ENCODE data around the gene PAK1.

PAK1 gene

DNA sequence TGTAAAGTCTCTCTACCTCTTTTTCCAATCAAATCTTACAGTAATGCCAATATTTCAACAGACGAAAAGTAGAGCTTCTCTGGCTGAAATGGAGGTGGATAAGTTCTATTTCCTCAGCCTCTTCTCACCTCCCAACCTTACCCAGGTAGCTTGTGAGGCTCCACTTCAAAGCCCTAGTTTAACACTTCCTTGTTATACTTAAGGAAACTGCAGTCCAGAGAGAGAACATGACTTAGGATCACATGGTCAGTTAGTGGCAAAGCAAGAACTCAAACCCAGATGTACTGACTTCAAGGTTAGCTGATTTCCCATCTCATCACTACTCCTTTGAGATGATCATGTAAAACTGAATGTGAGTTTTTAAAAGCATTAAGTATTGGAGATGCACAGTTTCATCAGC is 32.5 kb downstream of the PAK1 start:
- no peak for ATAC-seq
- TF ChIP-seq ZC3H10 (CRISPR knock-in tag; IDR thresholded peaks at IDR 0.05): no peak
- no peak for TF ChIP-seq OSR1 (CRISPR knock-in tag; IDR thresholded peaks at IDR 0.05)
- no peak for TF ChIP-seq ZNF70 (CRISPR knock-in tag; IDR thresholded peaks at IDR 0.05)
- TF ChIP-seq, protein P1, sequence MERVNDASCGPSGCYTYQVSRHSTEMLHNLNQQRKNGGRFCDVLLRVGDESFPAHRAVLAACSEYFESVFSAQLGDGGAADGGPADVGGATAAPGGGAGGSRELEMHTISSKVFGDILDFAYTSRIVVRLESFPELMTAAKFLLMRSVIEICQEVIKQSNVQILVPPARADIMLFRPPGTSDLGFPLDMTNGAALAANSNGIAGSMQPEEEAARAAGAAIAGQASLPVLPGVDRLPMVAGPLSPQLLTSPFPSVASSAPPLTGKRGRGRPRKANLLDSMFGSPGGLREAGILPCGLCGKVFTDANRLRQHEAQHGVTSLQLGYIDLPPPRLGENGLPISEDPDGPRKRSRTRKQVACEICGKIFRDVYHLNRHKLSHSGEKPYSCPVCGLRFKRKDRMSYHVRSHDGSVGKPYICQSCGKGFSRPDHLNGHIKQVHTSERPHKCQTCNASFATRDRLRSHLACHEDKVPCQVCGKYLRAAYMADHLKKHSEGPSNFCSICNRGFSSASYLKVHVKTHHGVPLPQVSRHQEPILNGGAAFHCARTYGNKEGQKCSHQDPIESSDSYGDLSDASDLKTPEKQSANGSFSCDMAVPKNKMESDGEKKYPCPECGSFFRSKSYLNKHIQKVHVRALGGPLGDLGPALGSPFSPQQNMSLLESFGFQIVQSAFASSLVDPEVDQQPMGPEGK (CRISPR knock-in tag; IDR thresholded peaks at IDR 0.05; ENCODE audit: borderline replicate concordance): no peak
- no peak for TF ChIP-seq BACH2 (CRISPR knock-in tag; IDR thresholded peaks at IDR 0.05; ENCODE audit: borderline replicate concordance)
- no peak for TF ChIP-seq SNAI2 (CRISPR knock-in tag; IDR thresholded peaks at IDR 0.05)
- TF ChIP-seq ESRRG (CRISPR knock-in tag; IDR thresholded peaks at IDR 0.05): no peak
- TF ChIP-seq CSDC2 (CRISPR knock-in tag; IDR thresholded peaks at IDR 0.05): no peak
- no peak for TF ChIP-seq ISL1 (CRISPR knock-in tag; IDR thresholded peaks at IDR 0.05)
- no peak for TF ChIP-seq RARB (CRISPR knock-in tag; IDR thresholded peaks at IDR 0.05)
- TF ChIP-seq, protein P2, sequence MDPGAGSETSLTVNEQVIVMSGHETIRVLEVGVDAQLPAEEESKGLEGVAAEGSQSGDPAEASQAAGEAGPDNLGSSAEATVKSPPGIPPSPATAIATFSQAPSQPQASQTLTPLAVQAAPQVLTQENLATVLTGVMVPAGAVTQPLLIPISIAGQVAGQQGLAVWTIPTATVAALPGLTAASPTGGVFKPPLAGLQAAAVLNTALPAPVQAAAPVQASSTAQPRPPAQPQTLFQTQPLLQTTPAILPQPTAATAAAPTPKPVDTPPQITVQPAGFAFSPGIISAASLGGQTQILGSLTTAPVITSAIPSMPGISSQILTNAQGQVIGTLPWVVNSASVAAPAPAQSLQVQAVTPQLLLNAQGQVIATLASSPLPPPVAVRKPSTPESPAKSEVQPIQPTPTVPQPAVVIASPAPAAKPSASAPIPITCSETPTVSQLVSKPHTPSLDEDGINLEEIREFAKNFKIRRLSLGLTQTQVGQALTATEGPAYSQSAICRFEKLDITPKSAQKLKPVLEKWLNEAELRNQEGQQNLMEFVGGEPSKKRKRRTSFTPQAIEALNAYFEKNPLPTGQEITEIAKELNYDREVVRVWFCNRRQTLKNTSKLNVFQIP (CRISPR knock-in tag; IDR thresholded peaks at IDR 0.05; ENCODE audit: borderline replicate concordance, low read depth): no peak
- no peak for TF ChIP-seq ZFP30 (CRISPR knock-in tag; IDR thresholded peaks at IDR 0.05)
- no peak for TF ChIP-seq ZFP3 (CRISPR knock-in tag; IDR thresholded peaks at IDR 0.05)
- no peak for TF ChIP-seq TOX (CRISPR knock-in tag; IDR thresholded peaks at IDR 0.05; ENCODE audit: borderline replicate concordance)
- no peak for TF ChIP-seq PPARA (CRISPR knock-in tag; IDR thresholded peaks at IDR 0.05; ENCODE audit: borderline replicate concordance)
- TF ChIP-seq, protein P3, sequence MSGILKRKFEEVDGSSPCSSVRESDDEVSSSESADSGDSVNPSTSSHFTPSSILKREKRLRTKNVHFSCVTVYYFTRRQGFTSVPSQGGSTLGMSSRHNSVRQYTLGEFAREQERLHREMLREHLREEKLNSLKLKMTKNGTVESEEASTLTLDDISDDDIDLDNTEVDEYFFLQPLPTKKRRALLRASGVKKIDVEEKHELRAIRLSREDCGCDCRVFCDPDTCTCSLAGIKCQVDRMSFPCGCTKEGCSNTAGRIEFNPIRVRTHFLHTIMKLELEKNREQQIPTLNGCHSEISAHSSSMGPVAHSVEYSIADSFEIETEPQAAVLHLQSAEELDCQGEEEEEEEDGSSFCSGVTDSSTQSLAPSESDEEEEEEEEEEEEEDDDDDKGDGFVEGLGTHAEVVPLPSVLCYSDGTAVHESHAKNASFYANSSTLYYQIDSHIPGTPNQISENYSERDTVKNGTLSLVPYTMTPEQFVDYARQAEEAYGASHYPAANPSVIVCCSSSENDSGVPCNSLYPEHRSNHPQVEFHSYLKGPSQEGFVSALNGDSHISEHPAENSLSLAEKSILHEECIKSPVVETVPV (CRISPR knock-in tag; IDR thresholded peaks at IDR 0.05): no peak
- TF ChIP-seq TSHZ2 (CRISPR knock-in tag; IDR thresholded peaks at IDR 0.05): no peak
- no peak for TF ChIP-seq ARNTL (CRISPR knock-in tag; IDR thresholded peaks at IDR 0.05; ENCODE audit: borderline replicate concordance, low read depth)
- no peak for TF ChIP-seq ZNF565 (CRISPR knock-in tag; conservative IDR thresholded peaks at IDR 0.05; ENCODE audit: low read depth)
- no peak for TF ChIP-seq CREB5 (CRISPR knock-in tag; IDR thresholded peaks at IDR 0.05; ENCODE audit: low read depth)

- ATAC-seq: no peak
- TF ChIP-seq TSHZ2 (CRISPR knock-in tag; IDR thresholded peaks at IDR 0.05) (no peak), RARB (CRISPR knock-in tag; IDR thresholded peaks at IDR 0.05) (no peak), BACH2 (CRISPR knock-in tag; IDR thresholded peaks at IDR 0.05; ENCODE audit: borderline replicate concordance) (no peak), TCF4 (CRISPR knock-in tag; IDR thresholded peaks at IDR 0.05; ENCODE audit: borderline replicate concordance) (no peak), ZNF565 (CRISPR knock-in tag; conservative IDR thresholded peaks at IDR 0.05; ENCODE audit: low read depth) (no peak)
Measured at GRCh38 chr11:77440678-77441077, 33.2 kb downstream of the PAK1 start.

All from SK-N-SH treated with all-trans-retinoic acid at 6 μM for 48 hours (cell line).